ENCODE results near the gene CASP10. TPM values are rescaled to one million over a fixed set of nuclear protein-coding genes. Genes with fewer than 3 reads are reported as not detected.

Gene CASP10
- total and polyA plus RNA-seq, 2 of the 8 experiments (the other 6 are each of a cell fraction or from before 2014, with no cell fraction given), result 2.3 to 4.0 TPM

- no peak for TF ChIP-seq GTF2F1 (IDR thresholded peaks at IDR 0.05; ENCODE audit: borderline replicate concordance, low read depth, low read length)
- no peak for TF ChIP-seq EP300 (IDR thresholded peaks at IDR 0.05; ENCODE audit: borderline replicate concordance in 1 of 2, low read depth in 2 of 2, low read length in 2 of 2)
- no peak for TF ChIP-seq CTBP2 (IDR thresholded peaks at IDR 0.05; ENCODE audit: borderline replicate concordance, insufficient read depth, insufficient read length, low read length)
- no peak for TF ChIP-seq PHF8 (conservative IDR thresholded peaks at IDR 0.05; ENCODE audit: low read depth, low read length)
- TF ChIP-seq TAF7 (optimal IDR thresholded peaks at IDR 0.05; ENCODE audit: borderline replicate concordance, low read depth, low read length), result no peak
- TF ChIP-seq SP4 (IDR thresholded peaks at IDR 0.05; ENCODE audit: low read length), result no peak
Observed at GRCh38 chr2:201152999-201153815, 29.7 kb upstream of the CASP10 start (continued).

Data from H1 (cell line).